H9 (cell line): ENCODE measurements around the gene PRDM4. TPM values are rescaled to one million over a fixed set of nuclear protein-coding genes. Genes with fewer than 3 reads are reported as not detected.

Source experiments
- DNase-seq: peaks from one replicate; pipeline ENCODE4 v3.0.0-alpha.2; 2017
- H2AFZ ChIP-seq: one replicate; pipeline ENCODE4 v1.6.1; 2013; ENCODE audit warnings: mild to moderate bottlenecking, low read length, control low read depth, moderate library complexity
- H2AK5ac ChIP-seq: 2 replicates; pipeline ENCODE4 v1.6.1; 2013; ENCODE audit warnings: low read length, control low read depth, mixed read lengths; ENCODE audit not compliant: insufficient read length
- H2BK120ac ChIP-seq: one replicate; pipeline ENCODE4 v1.6.1; 2013; ENCODE audit warnings: low read depth, mild to moderate bottlenecking, low read length, control low read depth, inconsistent platforms; ENCODE audit not compliant: poor library complexity, severe bottlenecking
- H2BK12ac ChIP-seq: 2 replicates; pipeline ENCODE4 v1.6.1; 2013; ENCODE audit warnings: low read length, control low read depth, mixed read lengths, low read depth; ENCODE audit not compliant: insufficient read length
- H2BK15ac ChIP-seq: 2 replicates; pipeline ENCODE4 v1.6.1; 2013; ENCODE audit warnings: low read depth, low read length, control low read depth
- H2BK20ac ChIP-seq: one replicate; pipeline ENCODE4 v1.6.1; 2013; ENCODE audit warnings: low read depth, mild to moderate bottlenecking, low read length, control low read depth, inconsistent platforms; ENCODE audit not compliant: poor library complexity, severe bottlenecking
- H2BK5ac ChIP-seq: 2 replicates; pipeline ENCODE4 v1.6.1; 2013; ENCODE audit warnings: low read length, control low read depth, mixed read lengths; ENCODE audit not compliant: insufficient read length
- H3K14ac ChIP-seq: 2 replicates; pipeline ENCODE4 v1.6.1; 2013; ENCODE audit warnings: low read length, control low read depth; ENCODE audit not compliant: insufficient read depth
- H3K18ac ChIP-seq: 2 replicates; pipeline ENCODE4 v1.6.1; 2013; ENCODE audit warnings: low read depth, mild to moderate bottlenecking, mixed read lengths, low read length, control low read depth; ENCODE audit not compliant: insufficient read length
- H3K23ac ChIP-seq: 2 replicates; pipeline ENCODE4 v1.6.1; 2013; ENCODE audit warnings: low read length, control low read depth, mixed read lengths, low read depth; ENCODE audit not compliant: insufficient read length
- H3K23me2 ChIP-seq: 2 replicates; pipeline ENCODE4 v1.6.1; 2013; ENCODE audit warnings: low read depth, mild to moderate bottlenecking, mixed read lengths, low read length, control low read depth; ENCODE audit not compliant: insufficient read length, poor library complexity, severe bottlenecking
- H3K27ac ChIP-seq: 2 replicates; pipeline ENCODE4 v1.5.1; 2013; ENCODE audit warnings: low read length, control low read depth, mixed read lengths, low read depth; ENCODE audit not compliant: insufficient read length
- H3K27me3 ChIP-seq: 2 replicates; pipeline ENCODE4 v1.6.1; 2013; ENCODE audit warnings: low read length, control low read depth, inconsistent platforms; ENCODE audit not compliant: insufficient read depth
- H3K4ac ChIP-seq: 2 replicates; pipeline ENCODE4 v1.6.1; 2013; ENCODE audit warnings: low read depth, mild to moderate bottlenecking, control low read depth, inconsistent platforms, low read length, moderate library complexity
- H3K4me1 ChIP-seq: 2 replicates; pipeline ENCODE4 v1.6.1; 2013; ENCODE audit warnings: low read length, control low read depth, inconsistent platforms; ENCODE audit not compliant: insufficient read depth
- H3K4me2 ChIP-seq: 2 replicates; pipeline ENCODE4 v1.6.1; 2013; ENCODE audit warnings: low read length, control low read depth, mixed read lengths; ENCODE audit not compliant: insufficient read length, insufficient read depth
- H3K56ac ChIP-seq: 2 replicates; pipeline ENCODE4 v1.6.1; 2013; ENCODE audit warnings: low read depth, mild to moderate bottlenecking, mixed read lengths, low read length, control low read depth; ENCODE audit not compliant: insufficient read length
- H3K79me1 ChIP-seq: 2 replicates; pipeline ENCODE4 v1.6.1; 2013; ENCODE audit warnings: low read depth, mild to moderate bottlenecking, moderate library complexity, low read length, control low read depth, inconsistent platforms; ENCODE audit not compliant: insufficient read depth, poor library complexity, severe bottlenecking
- H3K79me2 ChIP-seq: 2 replicates; pipeline ENCODE4 v1.6.1; 2013; ENCODE audit warnings: low read length, control low read depth, inconsistent platforms; ENCODE audit not compliant: insufficient read depth
- H3K9ac ChIP-seq: 2 replicates; pipeline ENCODE4 v1.6.1; 2013; ENCODE audit warnings: low read length, control low read depth, mixed read lengths; ENCODE audit not compliant: insufficient read length; ENCODE audit errors: extremely low read depth
- H3K9me3 ChIP-seq: one replicate; pipeline ENCODE4 v1.6.1; 2013; ENCODE audit warnings: low read depth, low read length, inconsistent platforms; ENCODE audit not compliant: control insufficient read depth
- H3T11ph ChIP-seq: one replicate; pipeline ENCODE4 v1.6.1; 2013; ENCODE audit warnings: mild to moderate bottlenecking, low read length, control low read depth, inconsistent platforms
- H4K20me1 ChIP-seq: one replicate; pipeline ENCODE4 v1.6.1; 2013; ENCODE audit not compliant: control insufficient read depth, insufficient read length, insufficient read depth
- H4K5ac ChIP-seq: 2 replicates; pipeline ENCODE4 v1.6.1; 2013; ENCODE audit warnings: low read depth, mild to moderate bottlenecking, mixed read lengths, low read length, control low read depth; ENCODE audit not compliant: insufficient read length
- H4K8ac ChIP-seq: replicated peaks from 2 replicates; pipeline ENCODE4 v1.6.1; 2013; ENCODE audit warnings: low read length, control low read depth, mixed read lengths, low read depth; ENCODE audit not compliant: insufficient read length
- H4K91ac ChIP-seq: 2 replicates; pipeline ENCODE4 v1.6.1; 2013; ENCODE audit warnings: low read depth, mild to moderate bottlenecking, moderate library complexity, mixed read lengths, low read length, control low read depth; ENCODE audit not compliant: insufficient read length
- H3K27ac Mint-ChIP-seq, 3 experiments: 2 replicates in 2 of 3; 3 replicates in 1 of 3; pipeline ENCODE4 v1.8.0; 2020 to 2021; ENCODE audit warnings: mixed read lengths in 3 of 3, mild to moderate bottlenecking in 1 of 3, moderate library complexity in 1 of 3
- H3K27me3 Mint-ChIP-seq: 2 replicates; pipeline ENCODE4 v1.8.0; 2021; ENCODE audit warnings: low read depth, mild to moderate bottlenecking, moderate library complexity, mixed read lengths
- H3K36me3 Mint-ChIP-seq, 3 experiments: 2 replicates in 2 of 3; 3 replicates in 1 of 3; pipeline ENCODE4 v1.8.0; 2020 to 2021; ENCODE audit warnings: low read depth in 3 of 3, mixed read lengths in 3 of 3; ENCODE audit not compliant: insufficient read depth in 1 of 3
- H3K4me1 Mint-ChIP-seq, 2 experiments: 2 replicates each; pipeline ENCODE4 v1.8.0; 2020; ENCODE audit warnings: mixed read lengths in 2 of 2
- H3K4me3 Mint-ChIP-seq, 2 experiments: 2 replicates in 1 of 2; 3 replicates in 1 of 2; pipeline ENCODE4 v1.8.0; 2020 to 2021; ENCODE audit warnings: mild to moderate bottlenecking in 2 of 2, mixed read lengths in 2 of 2, moderate library complexity in 1 of 2
- H3K9me3 Mint-ChIP-seq, 2 experiments: 2 replicates in 1 of 2; 3 replicates in 1 of 2; pipeline ENCODE4 v1.8.0; 2020; ENCODE audit warnings: mild to moderate bottlenecking in 2 of 2, mixed read lengths in 2 of 2, moderate library complexity in 1 of 2
- WGBS: extraction: QIAGEN DNeasy Blood & Tissue Kit; methylation state at CpG from one replicate; pipeline ENCODE4 v1.1.7; 2013; ENCODE audit warnings: missing lambda C conversion rate, low lambda C conversion rate, mixed read lengths; ENCODE audit not compliant: insufficient read length; ENCODE audit errors: extremely low coverage; 5-methylcytosine and 5-hydroxymethylcytosine counted together
- total RNA-seq: library from RNA; stranded (reverse); gene quantifications from 2 replicates; pipeline ENCODE4 v1.2.1, GENCODE V29; 2021
- TF ChIP-seq, protein P1 (sequence below): fragments of 200-600 bp; sonication (generic); conservative IDR thresholded peaks from 3 replicates; pipeline ENCODE4 v1.8.0; 2021; ENCODE audit warnings: antibody characterized with exemption, mild to moderate bottlenecking

The PRDM4 gene
- total RNA-seq, 1 experiment from 2014 or later: 24.4 TPM

DNA sequence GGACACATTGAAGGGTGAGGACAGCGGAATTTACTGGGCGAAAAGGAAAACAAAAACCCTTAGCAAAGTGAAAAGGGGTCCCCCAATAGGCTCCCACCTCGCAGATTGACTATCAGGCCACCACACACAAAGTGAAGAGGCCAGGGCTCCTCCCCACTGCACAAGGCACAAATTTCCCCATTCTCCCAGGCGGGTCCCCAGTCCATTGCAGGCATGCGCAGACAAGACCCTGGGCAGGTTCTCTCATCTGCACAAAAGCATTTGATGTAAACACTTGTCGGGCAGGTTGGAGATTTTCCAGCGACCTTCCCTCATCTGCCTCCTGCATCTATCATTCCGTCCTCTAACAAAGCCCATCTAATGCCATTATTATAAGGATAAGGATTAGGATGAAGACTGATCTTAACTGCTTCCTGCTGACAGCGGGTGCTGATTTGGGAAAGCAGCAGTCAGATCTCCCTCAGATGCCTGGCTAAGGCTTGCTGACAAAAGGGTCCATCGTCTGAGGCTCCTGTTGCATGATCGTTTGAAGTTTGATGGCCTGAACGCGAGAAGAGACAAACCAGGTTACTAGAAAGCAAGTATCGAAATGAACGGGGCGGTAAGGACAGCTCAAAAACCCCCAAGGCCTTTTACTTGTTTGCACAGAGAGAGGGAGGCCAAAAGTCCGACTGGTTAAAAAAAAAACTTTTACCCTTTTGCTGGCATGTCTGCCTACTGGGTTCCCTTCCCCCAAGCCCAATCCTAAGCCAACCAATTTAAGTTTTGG lies 27.9 kb upstream of the PRDM4 start:
- Histone ChIP-seq H3T11ph (no peak overlapping the region), H2AK5ac (no peak overlapping the region), H3K27me3 (no peaks in the 10 kb centered on the region), H2BK120ac (no peak overlapping the region), H2BK12ac (no peak overlapping the region), H3K79me2 (no peaks in the 10 kb centered on the region), H3K23ac (no peak overlapping the region), H3K18ac (no peak overlapping the region), H2BK15ac (no peak overlapping the region), H4K91ac (no peak overlapping the region), H3K23me2 (no peaks in the 10 kb centered on the region), H3K4me2 (no peak overlapping the region), H2BK20ac (no peak overlapping the region), H4K8ac (no peak overlapping the region), H3K27ac (no peak overlapping the region), H3K79me1 (no peaks in the 10 kb centered on the region), H3K14ac (no peak overlapping the region), H3K9me3 (no peaks in the 10 kb centered on the region), H3K56ac (no peak overlapping the region), H3K9ac (no peak overlapping the region), H4K20me1 (no peaks in the 10 kb centered on the region), H2AFZ (no peak overlapping the region), H3K4me1 (no peaks in the 10 kb centered on the region), H4K5ac (no peak overlapping the region), H3K4ac (no peak overlapping the region), H2BK5ac (no peak overlapping the region)
- H3K27ac Mint-ChIP-seq: no peak overlapping the region
- peaks cover 10 to 15% of the 10 kb centered on the region in 2 experiments for H3K4me1 Mint-ChIP-seq
- H3K36me3 Mint-ChIP-seq: peaks cover 0 to 3% (median 2%) of the 10 kb centered on the region in 3 experiments; a peak in 3 of 7 replicates
- peaks cover 11% of the 10 kb centered on the region for H3K27me3 Mint-ChIP-seq
- no peak for DNase-seq
- no peak overlapping the region for H3K4me3 Mint-ChIP-seq
- TF ChIP-seq, protein P1, sequence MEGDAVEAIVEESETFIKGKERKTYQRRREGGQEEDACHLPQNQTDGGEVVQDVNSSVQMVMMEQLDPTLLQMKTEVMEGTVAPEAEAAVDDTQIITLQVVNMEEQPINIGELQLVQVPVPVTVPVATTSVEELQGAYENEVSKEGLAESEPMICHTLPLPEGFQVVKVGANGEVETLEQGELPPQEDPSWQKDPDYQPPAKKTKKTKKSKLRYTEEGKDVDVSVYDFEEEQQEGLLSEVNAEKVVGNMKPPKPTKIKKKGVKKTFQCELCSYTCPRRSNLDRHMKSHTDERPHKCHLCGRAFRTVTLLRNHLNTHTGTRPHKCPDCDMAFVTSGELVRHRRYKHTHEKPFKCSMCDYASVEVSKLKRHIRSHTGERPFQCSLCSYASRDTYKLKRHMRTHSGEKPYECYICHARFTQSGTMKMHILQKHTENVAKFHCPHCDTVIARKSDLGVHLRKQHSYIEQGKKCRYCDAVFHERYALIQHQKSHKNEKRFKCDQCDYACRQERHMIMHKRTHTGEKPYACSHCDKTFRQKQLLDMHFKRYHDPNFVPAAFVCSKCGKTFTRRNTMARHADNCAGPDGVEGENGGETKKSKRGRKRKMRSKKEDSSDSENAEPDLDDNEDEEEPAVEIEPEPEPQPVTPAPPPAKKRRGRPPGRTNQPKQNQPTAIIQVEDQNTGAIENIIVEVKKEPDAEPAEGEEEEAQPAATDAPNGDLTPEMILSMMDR: no peak
- peaks cover 14 to 22% of the 10 kb centered on the region in 2 experiments; a peak in 4 of 5 replicates for H3K9me3 Mint-ChIP-seq
- WGBS: no CpG with 5 or more reads among the region's 17 CpGs
